Measurements from ENCODE around the gene ATG16L2. TPM values are rescaled to one million over a fixed set of nuclear protein-coding genes. Genes with fewer than 3 reads are reported as not detected.

The ATG16L2 gene
- total RNA-seq, 4 donors from 2014 or later = 26.9 to 60.0 (median 36.6) TPM

DNA sequence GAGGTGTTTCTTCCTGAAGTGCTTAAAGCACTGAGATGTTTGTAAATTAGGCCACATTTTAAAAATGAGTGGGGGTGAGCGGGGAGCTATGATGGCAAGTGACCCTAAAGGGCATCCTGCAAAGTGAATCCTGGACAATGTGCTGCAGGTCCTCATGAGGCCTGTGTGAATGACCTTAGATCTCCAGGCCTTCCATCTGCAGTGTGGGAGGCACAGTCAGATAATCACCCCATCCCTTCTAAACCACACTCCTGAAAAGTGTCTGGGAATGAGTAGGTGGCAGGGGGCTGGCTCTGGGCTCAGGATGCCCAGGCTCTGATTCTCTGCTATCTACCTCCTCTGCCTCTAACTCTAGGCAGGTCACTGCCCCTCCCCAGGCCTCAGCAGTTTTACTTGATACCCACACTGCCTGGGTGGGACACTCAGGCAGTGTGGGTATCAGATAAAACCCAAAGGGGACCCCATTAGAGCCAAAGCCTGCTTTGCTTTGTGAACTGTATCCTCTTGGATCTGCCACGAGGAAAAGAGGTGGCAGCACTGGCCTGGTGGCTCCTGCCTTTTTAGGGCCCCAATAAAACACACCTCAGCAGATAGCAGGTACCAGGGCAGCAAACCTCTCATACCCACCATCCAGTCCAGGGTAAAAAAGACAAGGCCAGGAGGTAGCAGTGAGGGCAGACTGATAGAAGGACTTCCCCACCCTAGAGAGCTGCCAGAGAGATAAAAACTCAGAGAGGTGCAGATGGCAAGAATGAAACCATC lies 30.9 kb upstream of the ATG16L2 start:
- 85% methylated on average over 2 of the region's 2 CpGs for WGBS, 2 donors
- H3K27ac ChIP-seq = no peak overlapping the region
- no peak for TF ChIP-seq CTCF (IDR thresholded peaks at IDR 0.05)
- TF ChIP-seq POLR2A (IDR thresholded peaks at IDR 0.05) = no peak
- no peak for TF ChIP-seq EP300 (IDR thresholded peaks at IDR 0.05)
- no peak overlapping the region for H3K4me3 ChIP-seq
- no peak for DNase-seq (ENCODE audit: low spot score in 2 of 2)
- H3K9me3 ChIP-seq = no peaks in the 10 kb centered on the region
- no peaks in the 10 kb centered on the region for H3K27me3 ChIP-seq
- no peaks in the 10 kb centered on the region for H3K36me3 ChIP-seq
- H3K4me1 ChIP-seq = peaks cover 0 to 37% (median 28%) of the 10 kb centered on the region in 4 donors

GRCh38 chr11:72784662-72785061 lies 29.5 kb upstream of the ATG16L2 start:
- H3K4me3 ChIP-seq = no peak overlapping the region
- no peak overlapping the region for H3K27ac ChIP-seq
- H3K27me3 ChIP-seq = no peaks in the 10 kb centered on the region
- H3K4me1 ChIP-seq = peaks cover 0 to 37% (median 26%) of the 10 kb centered on the region in 4 donors
- 83 to 84% methylated on average over 10 of the region's 10 CpGs for WGBS, 2 donors
- no peak for DNase-seq (ENCODE audit: low spot score in 2 of 2)
- TF ChIP-seq EP300 (IDR thresholded peaks at IDR 0.05) = no peak
- no peak for TF ChIP-seq POLR2A (IDR thresholded peaks at IDR 0.05)
- no peak for TF ChIP-seq CTCF (IDR thresholded peaks at IDR 0.05)
- H3K36me3 ChIP-seq = no peaks in the 10 kb centered on the region
- no peaks in the 10 kb centered on the region for H3K9me3 ChIP-seq

GRCh38 chr11:72786305-72787215 lies 27.7 kb upstream of the ATG16L2 start:
- no peak for DNase-seq (ENCODE audit: low spot score in 2 of 2)
- no peak for TF ChIP-seq CTCF (IDR thresholded peaks at IDR 0.05)
- TF ChIP-seq POLR2A (IDR thresholded peaks at IDR 0.05) = no peak
- no peak for TF ChIP-seq EP300 (IDR thresholded peaks at IDR 0.05)
- no peak overlapping the region for H3K4me3 ChIP-seq
- no peaks in the 10 kb centered on the region for H3K9me3 ChIP-seq
- peaks cover 0 to 28% (median 15%) of the 10 kb centered on the region in 4 donors for H3K4me1 ChIP-seq
- no peaks in the 10 kb centered on the region for H3K27me3 ChIP-seq
- 84 to 93% methylated on average over 8 of the region's 8 CpGs for WGBS, 2 donors
- no peaks in the 10 kb centered on the region for H3K36me3 ChIP-seq
- H3K27ac ChIP-seq = peak overlapping the region in 1 of 4 donors; percentile 21

DNA sequence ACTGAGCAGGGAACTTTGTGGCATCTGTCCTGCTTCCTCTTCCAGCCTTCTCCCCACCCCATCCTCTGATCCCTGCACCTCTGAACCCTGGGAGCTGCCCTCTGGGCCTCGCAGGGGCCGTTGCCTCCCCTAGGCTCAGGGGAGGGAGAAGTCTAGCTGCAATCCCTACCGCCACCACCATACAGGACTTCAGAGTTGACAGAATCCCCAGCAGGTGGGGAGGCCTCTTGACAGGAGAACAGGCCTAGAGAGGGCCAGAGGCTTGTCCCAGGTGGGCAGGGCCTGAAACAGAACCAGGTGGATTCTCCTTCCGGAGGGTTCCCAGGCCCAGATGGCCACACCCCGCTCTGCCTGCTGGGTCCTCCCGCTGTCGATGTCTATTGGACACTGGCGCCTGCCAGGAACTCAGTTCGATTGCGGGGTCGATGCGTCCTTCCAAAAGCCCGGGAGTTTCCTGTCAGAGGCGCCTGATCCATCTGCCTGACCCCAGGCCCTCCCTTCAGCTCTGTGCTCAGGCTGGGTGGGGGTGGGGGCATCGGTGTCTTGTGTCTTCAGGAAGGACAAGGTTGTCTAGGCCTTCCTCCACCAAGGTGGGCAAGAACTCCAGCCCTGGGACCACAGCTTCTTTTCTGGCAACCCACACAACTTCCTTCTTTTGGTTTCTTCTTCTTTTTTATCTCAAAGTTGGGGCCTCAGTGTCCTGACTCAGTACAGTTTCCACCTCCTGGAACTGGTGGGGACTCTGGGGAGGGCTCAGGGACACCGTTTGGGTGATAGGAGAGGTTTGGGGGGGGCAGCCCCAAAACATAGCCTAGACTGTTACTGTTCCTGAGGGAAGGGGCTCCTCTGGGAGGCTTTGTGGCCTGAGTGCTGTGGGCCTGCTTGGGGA lies 26.8 kb upstream of the ATG16L2 start:
- H3K36me3 ChIP-seq = no peaks in the 10 kb centered on the region
- no peak for TF ChIP-seq POLR2A (IDR thresholded peaks at IDR 0.05)
- TF ChIP-seq CTCF (IDR thresholded peaks at IDR 0.05) = peak in 1 of 5 experiments; percentile 15
- H3K4me1 ChIP-seq = peaks cover 0 to 25% (median 9%) of the 10 kb centered on the region in 4 donors
- DNase-seq (ENCODE audit: low spot score in 2 of 2) = no peak
- H3K27ac ChIP-seq = peak overlapping the region in 2 of 4 donors; percentile 28 to 48
- H3K9me3 ChIP-seq = no peaks in the 10 kb centered on the region
- H3K27me3 ChIP-seq = no peaks in the 10 kb centered on the region
- WGBS, 2 donors = 61 to 66% methylated on average over 16 of the region's 16 CpGs
- no peak overlapping the region for H3K4me3 ChIP-seq

Measured in tibial nerve (tissue), 4 donors.